Mammary epithelial cell (primary cell): ENCODE measurements around the gene CARD14.

ENCODE experiments used
- EZH2 ChIP-seq: IDR thresholded peaks from 2 replicates; pipeline ENCODE4 v1.6.1; 2012; ENCODE audit warnings: low read length, inconsistent platforms, borderline replicate concordance
- TF ChIP-seq, protein P1 (sequence below), 2 donors: IDR thresholded peaks in 1 of 2; conservative IDR thresholded peaks in 1 of 2; 2 replicates each; pipeline ENCODE4 v1.5.1; 2011 to 2012; ENCODE audit warnings: inconsistent platforms in 2 of 2, low read length in 2 of 2, mild to moderate bottlenecking in 2 of 2, control low read depth in 1 of 2, low read depth in 1 of 2; ENCODE audit not compliant: insufficient read depth in 1 of 2; ENCODE audit errors: extremely low read depth in 1 of 2

GRCh38 chr17:80187515-80187941 lies 17.7 kb downstream of the CARD14 start:
- TF ChIP-seq, protein P1, sequence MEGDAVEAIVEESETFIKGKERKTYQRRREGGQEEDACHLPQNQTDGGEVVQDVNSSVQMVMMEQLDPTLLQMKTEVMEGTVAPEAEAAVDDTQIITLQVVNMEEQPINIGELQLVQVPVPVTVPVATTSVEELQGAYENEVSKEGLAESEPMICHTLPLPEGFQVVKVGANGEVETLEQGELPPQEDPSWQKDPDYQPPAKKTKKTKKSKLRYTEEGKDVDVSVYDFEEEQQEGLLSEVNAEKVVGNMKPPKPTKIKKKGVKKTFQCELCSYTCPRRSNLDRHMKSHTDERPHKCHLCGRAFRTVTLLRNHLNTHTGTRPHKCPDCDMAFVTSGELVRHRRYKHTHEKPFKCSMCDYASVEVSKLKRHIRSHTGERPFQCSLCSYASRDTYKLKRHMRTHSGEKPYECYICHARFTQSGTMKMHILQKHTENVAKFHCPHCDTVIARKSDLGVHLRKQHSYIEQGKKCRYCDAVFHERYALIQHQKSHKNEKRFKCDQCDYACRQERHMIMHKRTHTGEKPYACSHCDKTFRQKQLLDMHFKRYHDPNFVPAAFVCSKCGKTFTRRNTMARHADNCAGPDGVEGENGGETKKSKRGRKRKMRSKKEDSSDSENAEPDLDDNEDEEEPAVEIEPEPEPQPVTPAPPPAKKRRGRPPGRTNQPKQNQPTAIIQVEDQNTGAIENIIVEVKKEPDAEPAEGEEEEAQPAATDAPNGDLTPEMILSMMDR (conservative IDR thresholded peaks at IDR 0.05 in 1 of 2, IDR thresholded peaks at IDR 0.05 in 1 of 2; ENCODE audit: extremely low read depth in 1 of 2, insufficient read depth in 1 of 2, low read depth in 1 of 2, low read length in 2 of 2) = no peak
- TF ChIP-seq EZH2 = no peak
